Mesenchymal stem cell (in vitro differentiated cells and primary cell): Measurements from ENCODE around the gene TRMU.
"Not testable (repeated sequence)": the region's sequence is repeated elsewhere in the genome, so short reads cannot be mapped to it uniquely, and the experiment has no call there.

ENCODE experiments used
- DNase-seq: peaks from one replicate; pipeline ENCODE4 v3.0.0-alpha.2; 2013
- H2AFZ ChIP-seq: one replicate; pipeline ENCODE4 v1.6.1; 2013; ENCODE audit warnings: low read depth, mild to moderate bottlenecking, control low read depth, inconsistent platforms, low read length, moderate library complexity
- H2AK5ac ChIP-seq: 2 replicates; pipeline ENCODE4 v1.6.1; 2013; ENCODE audit warnings: low read length, moderate library complexity, mild to moderate bottlenecking, inconsistent platforms; ENCODE audit not compliant: severe bottlenecking
- H2BK120ac ChIP-seq: one replicate; pipeline ENCODE4 v1.6.1; 2013; ENCODE audit warnings: low read depth, mild to moderate bottlenecking, inconsistent platforms, low read length, moderate library complexity
- H2BK12ac ChIP-seq, 2 experiments: one replicate each; pipeline ENCODE4 v1.6.1; 2013; ENCODE audit warnings: inconsistent platforms in 2 of 2, low read length in 2 of 2, mild to moderate bottlenecking in 2 of 2, moderate library complexity in 2 of 2, control low read depth in 1 of 2
- H2BK15ac ChIP-seq: one replicate; pipeline ENCODE4 v1.6.1; 2013; ENCODE audit warnings: mild to moderate bottlenecking, low read depth, inconsistent platforms; ENCODE audit not compliant: poor library complexity, severe bottlenecking
- H2BK5ac ChIP-seq: 2 replicates; pipeline ENCODE4 v1.6.1; 2013; ENCODE audit warnings: low read depth, mild to moderate bottlenecking, low read length, control low read depth, inconsistent platforms; ENCODE audit not compliant: poor library complexity, severe bottlenecking
- H3K14ac ChIP-seq, 2 experiments: one replicate each; pipeline ENCODE4 v1.6.1; 2013; ENCODE audit warnings: inconsistent platforms in 2 of 2, low read length in 2 of 2, control low read depth in 1 of 2, mild to moderate bottlenecking in 1 of 2, moderate library complexity in 1 of 2
- H3K18ac ChIP-seq, 2 experiments: one replicate each; pipeline ENCODE4 v1.6.1; 2013; ENCODE audit warnings: inconsistent platforms in 2 of 2, low read length in 2 of 2, control low read depth in 1 of 2, low read depth in 1 of 2, mild to moderate bottlenecking in 1 of 2
- H3K23ac ChIP-seq, 2 experiments: one replicate each; pipeline ENCODE4 v1.6.1; 2013; ENCODE audit warnings: inconsistent platforms in 2 of 2, low read length in 2 of 2, mild to moderate bottlenecking in 2 of 2, moderate library complexity in 2 of 2, control low read depth in 1 of 2
- H3K27ac ChIP-seq: 2 replicates; pipeline ENCODE4 v1.5.1; 2013; ENCODE audit warnings: mild to moderate bottlenecking, moderate library complexity, low read length, control low read depth, inconsistent platforms; ENCODE audit not compliant: poor library complexity, severe bottlenecking
- H3K27me3 ChIP-seq, 2 experiments: 2 replicates each; pipeline versions ENCODE4 v1.6.1 to v1.7.0; 2013; ENCODE audit warnings: low read length in 2 of 2, mild to moderate bottlenecking in 2 of 2, moderate library complexity in 2 of 2, control low read depth in 1 of 2, inconsistent platforms in 1 of 2; ENCODE audit not compliant: control insufficient read depth in 1 of 2, insufficient read depth in 1 of 2
- H3K36me3 ChIP-seq, 2 experiments: 2 replicates each; pipeline versions ENCODE4 v1.6.1 to v1.7.0; 2013; ENCODE audit warnings: low read length in 2 of 2, control low read depth in 1 of 2, inconsistent platforms in 1 of 2, low read depth in 1 of 2, mild to moderate bottlenecking in 1 of 2; ENCODE audit not compliant: insufficient read depth in 2 of 2, control insufficient read depth in 1 of 2
- H3K4ac ChIP-seq, 2 experiments: one replicate each; pipeline ENCODE4 v1.6.1; 2013; ENCODE audit warnings: inconsistent platforms in 2 of 2, low read length in 2 of 2, mild to moderate bottlenecking in 2 of 2, moderate library complexity in 2 of 2, control low read depth in 1 of 2, low read depth in 1 of 2
- H3K4me1 ChIP-seq: 2 replicates; pipeline ENCODE4 v1.6.1; 2013; ENCODE audit warnings: low read depth, low read length, control low read depth; ENCODE audit not compliant: control insufficient read depth, insufficient read depth
- H3K4me2 ChIP-seq: 2 replicates; pipeline ENCODE4 v1.6.1; 2013; ENCODE audit warnings: low read length, mild to moderate bottlenecking, inconsistent platforms; ENCODE audit not compliant: poor library complexity, severe bottlenecking
- H3K4me3 ChIP-seq, 2 experiments: 2 replicates each; pipeline versions ENCODE4 v1.5.1 to v1.7.0; 2013; ENCODE audit warnings: low read length in 2 of 2, mild to moderate bottlenecking in 2 of 2, control low read depth in 1 of 2, low read depth in 1 of 2; ENCODE audit not compliant: insufficient read depth in 1 of 2
- H3K79me1 ChIP-seq: replicated peaks from 2 replicates; pipeline ENCODE4 v1.6.1; 2013; ENCODE audit warnings: mild to moderate bottlenecking, control low read depth, low read length, inconsistent platforms; ENCODE audit not compliant: poor library complexity, severe bottlenecking
- H3K9ac ChIP-seq: 2 replicates; pipeline ENCODE4 v1.7.0; 2013; ENCODE audit warnings: mild to moderate bottlenecking, low read length, moderate library complexity
- H3K9me3 ChIP-seq: 2 replicates; pipeline ENCODE4 v1.7.0; 2013; ENCODE audit warnings: mild to moderate bottlenecking, low read length; ENCODE audit not compliant: control insufficient read depth
- H4K8ac ChIP-seq: one replicate; pipeline ENCODE4 v1.6.1; 2013; ENCODE audit warnings: inconsistent platforms, mild to moderate bottlenecking, low read length, moderate library complexity
- H4K91ac ChIP-seq: one replicate; pipeline ENCODE4 v1.6.1; 2013; ENCODE audit warnings: mild to moderate bottlenecking, low read length, inconsistent platforms
- WGBS: methylation state at CpG from one replicate; pipeline ENCODE4 v1.1.7; 2013; ENCODE audit warnings: mixed read lengths; 5-methylcytosine and 5-hydroxymethylcytosine counted together

TRMU gene

DNA sequence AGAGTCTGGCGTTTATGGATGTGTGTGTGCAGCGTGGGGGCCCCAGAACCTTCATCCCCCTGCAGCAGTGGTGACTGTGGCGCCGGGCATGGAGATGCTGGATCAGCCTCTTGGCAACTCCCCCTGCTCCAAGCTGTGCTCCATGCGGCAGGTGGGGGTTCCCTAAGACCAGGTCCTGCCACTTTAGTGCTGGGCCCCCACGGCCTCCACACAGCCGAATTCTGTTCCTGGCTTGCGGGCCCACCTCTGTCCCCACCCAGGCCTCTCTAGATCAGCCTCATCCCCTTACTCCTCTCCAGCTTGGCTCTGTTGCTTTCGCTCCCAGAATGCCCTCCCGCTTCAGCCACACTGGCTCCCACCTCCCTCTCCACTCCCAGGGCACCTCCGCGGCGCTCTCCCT is 59.6 kb downstream of the TRMU start:
- Histone ChIP-seq H3K23ac (no peak overlapping the region), H2BK15ac (no peak overlapping the region), H3K36me3 (peaks cover 0 to 83% of the 10 kb centered on the region in 2 experiments), H3K79me1 (no peaks in the 10 kb centered on the region), H3K4me1 (peaks cover 6% of the 10 kb centered on the region), H2BK120ac (no peak overlapping the region), H4K91ac (no peak overlapping the region), H3K4ac (no peak overlapping the region), H2AK5ac (no peak overlapping the region), H3K9ac (no peak overlapping the region), H3K4me3 (no peak overlapping the region), H2AFZ (no peak overlapping the region), H3K14ac (no peak overlapping the region), H3K9me3 (no peaks in the 10 kb centered on the region), H3K4me2 (no peak overlapping the region), H2BK12ac (no peak overlapping the region), H3K18ac (no peak overlapping the region), H3K27ac (no peak overlapping the region), H3K27me3 (peaks cover 0 to 26% of the 10 kb centered on the region in 2 experiments), H4K8ac (no peak overlapping the region), H2BK5ac (no peak overlapping the region)
- DNase-seq, result no peak
- 86% methylated on average over 13 of the region's 13 CpGs for WGBS

DNA sequence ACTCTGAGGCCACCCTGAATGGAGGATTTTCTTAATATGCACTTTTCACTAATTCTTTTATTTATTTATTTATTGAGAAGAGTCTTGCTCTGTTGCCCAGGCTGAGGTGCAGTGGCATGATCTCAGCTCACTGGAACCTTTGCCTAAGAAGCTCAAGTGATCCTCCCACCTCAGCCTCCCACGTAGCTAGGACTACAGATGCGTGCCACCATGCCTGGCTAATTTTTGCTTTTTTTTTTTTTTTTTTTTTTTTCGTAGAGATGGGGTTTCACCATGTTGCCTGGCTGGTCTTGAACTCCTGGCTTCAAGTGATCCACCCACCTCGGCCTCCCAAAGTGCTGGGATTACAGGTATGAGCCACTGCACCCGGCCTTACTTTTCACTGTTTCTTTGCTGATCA is 61.5 kb downstream of the TRMU start:
- not testable (repeated sequence) for H2BK5ac ChIP-seq, H2AK5ac ChIP-seq, H3K4me2 ChIP-seq, H3K4me1 ChIP-seq, H4K91ac ChIP-seq, H3K4ac ChIP-seq, H2BK12ac ChIP-seq, H3K23ac ChIP-seq, H3K18ac ChIP-seq, H2BK15ac ChIP-seq, H3K27ac ChIP-seq, H3K9me3 ChIP-seq, H3K9ac ChIP-seq, DNase-seq, H4K8ac ChIP-seq, H2BK120ac ChIP-seq, H2AFZ ChIP-seq, H3K79me1 ChIP-seq, H3K4me3 ChIP-seq, H3K14ac ChIP-seq
- Histone ChIP-seq H3K27me3 (peaks cover 0 to 31% of the 10 kb centered on the region in 2 experiments), H3K36me3 (peaks cover 0 to 66% of the 10 kb centered on the region in 2 experiments)
- 83% methylated on average over 4 of the region's 5 CpGs for WGBS

GRCh38 chr22:46397514-46397913 is 62.0 kb downstream of the TRMU start:
- Histone ChIP-seq H4K8ac (no peak overlapping the region), H2BK12ac (no peak overlapping the region), H3K36me3 (peaks cover 0 to 62% of the 10 kb centered on the region in 2 experiments), H3K9ac (no peak overlapping the region), H3K9me3 (no peaks in the 10 kb centered on the region), H3K4ac (no peak overlapping the region), H3K27ac (no peak overlapping the region), H3K27me3 (peaks cover 0 to 28% of the 10 kb centered on the region in 2 experiments), H3K14ac (no peak overlapping the region), H3K4me3 (no peak overlapping the region), H3K18ac (no peak overlapping the region), H2AFZ (no peak overlapping the region), H2AK5ac (no peak overlapping the region), H3K4me1 (peaks cover 2% of the 10 kb centered on the region), H2BK120ac (no peak overlapping the region), H3K4me2 (no peak overlapping the region), H2BK5ac (no peak overlapping the region), H3K23ac (no peak overlapping the region), H3K79me1 (no peaks in the 10 kb centered on the region), H2BK15ac (no peak overlapping the region), H4K91ac (no peak overlapping the region)
- 91% methylated on average over 15 of the region's 18 CpGs for WGBS
- DNase-seq, result no peak

DNA sequence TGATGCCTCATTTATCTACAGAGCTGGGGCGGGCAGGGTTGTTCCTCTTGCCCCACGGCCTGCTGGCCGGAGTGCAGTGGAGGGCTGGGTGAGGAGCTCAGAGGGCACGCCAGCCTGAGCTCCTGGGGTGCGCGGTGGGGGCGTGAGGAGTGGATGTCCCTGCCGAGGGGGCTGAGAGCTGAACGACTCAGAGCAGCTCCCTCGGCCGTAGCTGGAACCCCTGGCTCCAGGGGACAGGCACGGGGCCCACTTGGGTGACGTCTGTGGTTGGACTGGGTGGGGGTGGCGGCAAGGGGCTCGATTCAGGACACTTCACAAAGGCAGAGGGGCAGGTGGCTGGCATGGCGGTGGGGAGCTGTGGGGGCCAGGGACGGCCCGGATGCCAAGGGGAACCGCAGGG is 62.4 kb downstream of the TRMU start:
- H3K14ac ChIP-seq, result no peak overlapping the region
- WGBS, result 91% methylated on average over 19 of the region's 19 CpGs
- no peak overlapping the region for H3K4me2 ChIP-seq
- H3K9ac ChIP-seq, result no peak overlapping the region
- no peak overlapping the region for H3K23ac ChIP-seq
- peaks cover 0 to 28% of the 10 kb centered on the region in 2 experiments for H3K27me3 ChIP-seq
- H2AK5ac ChIP-seq, result no peak overlapping the region
- no peak overlapping the region for H2BK15ac ChIP-seq
- H2AFZ ChIP-seq, result no peak overlapping the region
- H3K27ac ChIP-seq, result no peak overlapping the region
- DNase-seq, result no peak
- no peak overlapping the region for H3K4me3 ChIP-seq
- H3K79me1 ChIP-seq, result no peaks in the 10 kb centered on the region
- H2BK120ac ChIP-seq, result no peak overlapping the region
- H3K4me1 ChIP-seq, result peaks cover 2% of the 10 kb centered on the region
- no peak overlapping the region for H4K8ac ChIP-seq
- H3K9me3 ChIP-seq, result no peaks in the 10 kb centered on the region
- peaks cover 0 to 58% of the 10 kb centered on the region in 2 experiments for H3K36me3 ChIP-seq
- no peak overlapping the region for H2BK5ac ChIP-seq
- H4K91ac ChIP-seq, result no peak overlapping the region
- H3K18ac ChIP-seq, result no peak overlapping the region
- no peak overlapping the region for H3K4ac ChIP-seq
- H2BK12ac ChIP-seq, result no peak overlapping the region
